ENCODE measurements around the gene PIGO. TPM values are rescaled to one million over a fixed set of nuclear protein-coding genes. Genes with fewer than 3 reads are reported as not detected.

The PIGO gene
- total and polyA plus RNA-seq, 2 of the 4 experiments (the other 2 are of a cell fraction) = 9.3 to 18.2 TPM

DNA sequence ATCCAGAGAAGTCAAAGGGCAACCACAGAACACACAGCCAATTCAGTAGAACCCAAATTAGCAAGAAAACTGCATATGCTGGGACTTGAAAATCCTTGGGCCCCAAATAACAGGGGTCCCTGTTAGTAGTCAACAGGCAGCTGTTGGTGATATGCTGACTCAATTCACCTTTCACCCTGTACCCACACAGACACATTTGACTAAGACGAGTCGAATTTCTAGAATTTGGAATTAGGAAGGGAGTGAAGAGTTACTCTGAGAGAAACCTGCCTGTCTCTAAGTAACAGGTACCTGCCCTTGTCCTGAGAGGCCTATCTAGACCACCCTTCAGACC is 23.1 kb downstream of the PIGO start:
- Histone ChIP-seq H2BK120ac (ENCODE audit: low read depth, low read length) (peak overlapping the region; percentile 42), H2AFZ (replicated peaks; ENCODE audit: low read length, poor library complexity) (peak overlapping the region; percentile 91), H3K56ac (ENCODE audit: extremely low read depth, insufficient read depth, low read length) (peak overlapping the region; percentile 23; the same call in 1 of the 2 replicates), H3K4me2 (ENCODE audit: low read depth, low read length) (no peak overlapping the region), H3K18ac (ENCODE audit: low read depth, low read length) (no peak overlapping the region), H3K9me1 (ENCODE audit: insufficient read depth, low read length) (peaks cover 27% of the 10 kb centered on the region), H4K5ac (ENCODE audit: low read depth, low read length) (peak overlapping the region; percentile 81), H2BK20ac (ENCODE audit: low read depth, low read length) (no peak overlapping the region; the same call in 1 of the 2 replicates), H3K27me3 (ENCODE audit: control insufficient read depth, insufficient read depth, low read length) (no peaks in the 10 kb centered on the region), H2AK9ac (replicated peaks; ENCODE audit: low read depth, low read length, poor library complexity) (peak overlapping the region; percentile 93), H3K4me1 (ENCODE audit: control insufficient read depth, insufficient read depth, low read length) (peaks cover 13% of the 10 kb centered on the region), H3K4ac (ENCODE audit: low read depth, low read length) (peak overlapping the region; percentile 82), H3K36me3 (ENCODE audit: control insufficient read depth, insufficient read depth, low read length) (peaks cover 2% of the 10 kb centered on the region), H3K27ac (ENCODE audit: insufficient read depth, low read length) (peak overlapping the region; percentile 65; the same call in 1 of the 2 replicates), H2AK5ac (ENCODE audit: low read depth, low read length) (peak overlapping the region; percentile 90), H2BK5ac (ENCODE audit: low read depth, low read length, poor library complexity, severe bottlenecking) (peak overlapping the region; percentile 63), H3K9ac (ENCODE audit: low read depth, low read length) (no peak overlapping the region), H4K91ac (ENCODE audit: insufficient read depth, low read depth, low read length) (0 out of 2 replicates have a peak overlapping the region, but pooled peaks have one; percentile 72), H3K23ac (ENCODE audit: low read depth, low read length) (0 out of 2 replicates have a peak overlapping the region, but pooled peaks have one; percentile 19), H4K20me1 (ENCODE audit: insufficient read depth, low read length) (peaks cover 42% of the 10 kb centered on the region), H3K4me3 (ENCODE audit: insufficient read depth, low read depth, low read length) (no peak overlapping the region), H3K9me3 (ENCODE audit: control insufficient read depth, insufficient read depth, low read length) (no peaks in the 10 kb centered on the region), H3K14ac (replicated peaks; ENCODE audit: low read depth, low read length) (peak overlapping the region; percentile 71; the same call in 1 of the 2 replicates), H4K8ac (ENCODE audit: low read depth in 2 of 2, low read length in 2 of 2) (peak overlapping the region; percentile 74 to 99; a peak in 3 of 4 replicates), H2BK15ac (ENCODE audit: low read depth, low read length) (peak overlapping the region; percentile 69; the same call in 1 of the 3 replicates), H3K79me1 (ENCODE audit: low read depth in 1 of 2, low read length in 2 of 2) (peaks cover 9 to 60% of the 10 kb centered on the region in 2 experiments; a peak in 3 of 4 replicates)
- ATAC-seq (ENCODE audit: low read depth) (no peak), DNase-seq (peak; percentile 19)
- TF ChIP-seq, protein P1, sequence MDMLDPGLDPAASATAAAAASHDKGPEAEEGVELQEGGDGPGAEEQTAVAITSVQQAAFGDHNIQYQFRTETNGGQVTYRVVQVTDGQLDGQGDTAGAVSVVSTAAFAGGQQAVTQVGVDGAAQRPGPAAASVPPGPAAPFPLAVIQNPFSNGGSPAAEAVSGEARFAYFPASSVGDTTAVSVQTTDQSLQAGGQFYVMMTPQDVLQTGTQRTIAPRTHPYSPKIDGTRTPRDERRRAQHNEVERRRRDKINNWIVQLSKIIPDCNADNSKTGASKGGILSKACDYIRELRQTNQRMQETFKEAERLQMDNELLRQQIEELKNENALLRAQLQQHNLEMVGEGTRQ (IDR thresholded peaks at IDR 0.05; ENCODE audit: low read depth, low read length) = no peak
- no peak for TF ChIP-seq RAD21 (IDR thresholded peaks at IDR 0.05; ENCODE audit: low read length)
- no peak for TF ChIP-seq BHLHE40 (IDR thresholded peaks at IDR 0.05; ENCODE audit: low read depth, low read length)
- no peak for TF ChIP-seq MAFK (IDR thresholded peaks at IDR 0.05; ENCODE audit: low read depth, low read length)
- ChIA-PET CTCF (no interaction called here), POLR2A (ENCODE audit: unreplicated experiment) (no interaction called here)
- intact Hi-C loops (cut with micrococcal nuclease) (loop anchor here (2.0 to 10.0 kb wide), 2 partner anchors 84 to 308 kb away; partner anchors contain the start of gene DNAJB5), in situ Hi-C loops (cut with MboI; ENCODE audit: low sequenced_read_pairs) (no loop called here), dilution Hi-C loops (cut with HindIII; ENCODE audit: low sequenced_read_pairs, unreplicated experiment) (no loop called here)
- no TSS peak for BruUV-seq (replicated peaks)
- no CpG with 5 or more reads among the region's 2 CpGs for WGBS, 2 experiments (ENCODE audit: extremely low coverage in 2 of 2, insufficient read length in 1 of 2)
